Loucy (cell line): ENCODE results near the gene SLC35F1.

Source experiments
- H2AFZ ChIP-seq: fragments of 200-600 bp; sonication (generic); 2 replicates; pipeline ENCODE4 v1.6.0; 2016; ENCODE audit warnings: antibody characterized with exemption, mild to moderate bottlenecking, low read length, moderate library complexity
- H3F3A ChIP-seq: fragments of 200-600 bp; 2 replicates; pipeline ENCODE4 v1.6.0; 2016; ENCODE audit warnings: antibody characterized with exemption, low read depth, mild to moderate bottlenecking
- H3K27me3 ChIP-seq: fragments of 200-600 bp; sonication (generic); 2 replicates; pipeline ENCODE4 v1.6.1; 2014; ENCODE audit warnings: low read length, mild to moderate bottlenecking; ENCODE audit not compliant: insufficient read depth, poor library complexity, severe bottlenecking
- H3K36me3 ChIP-seq: fragments of 200-600 bp; sonication (generic); 2 replicates; pipeline ENCODE4 v1.6.1; 2016; ENCODE audit warnings: low read length; ENCODE audit not compliant: insufficient read depth
- H3K4me1 ChIP-seq: fragments of 200-600 bp; sonication (generic); 2 replicates; pipeline ENCODE4 v1.5.1; 2014; ENCODE audit warnings: low read length, mild to moderate bottlenecking; ENCODE audit not compliant: insufficient read depth, poor library complexity, severe bottlenecking
- H3K4me2 ChIP-seq: fragments of 200-600 bp; sonication (generic); 2 replicates; pipeline ENCODE4 v1.6.0; 2014; ENCODE audit warnings: antibody characterized with exemption, low read length, low read depth, mild to moderate bottlenecking; ENCODE audit not compliant: poor library complexity, severe bottlenecking
- H3K4me3 ChIP-seq: fragments of 200-600 bp; sonication (generic); 2 replicates; pipeline ENCODE4 v1.5.1; 2014; ENCODE audit warnings: low read length, mild to moderate bottlenecking, mixed read lengths; ENCODE audit not compliant: poor library complexity, severe bottlenecking
- H3K79me2 ChIP-seq: fragments of 200-600 bp; sonication (generic); 2 replicates; pipeline ENCODE4 v1.6.1; 2014; ENCODE audit warnings: low read length; ENCODE audit not compliant: insufficient read depth
- H3K9ac ChIP-seq: fragments of 200-600 bp; sonication (generic); 2 replicates; pipeline ENCODE4 v1.6.0; 2014; ENCODE audit warnings: mild to moderate bottlenecking, low read depth, low read length, moderate library complexity; ENCODE audit not compliant: poor library complexity, severe bottlenecking
- H3K9me2 ChIP-seq: fragments of 200-600 bp; sonication (generic); replicated peaks from 2 replicates; pipeline ENCODE4 v1.6.1; 2016; ENCODE audit warnings: low read depth, low read length, mixed read lengths
- H3K9me3 ChIP-seq: fragments of 200-600 bp; sonication (generic); 2 replicates; pipeline ENCODE4 v1.6.1; 2014; ENCODE audit warnings: mild to moderate bottlenecking, antibody characterized with exemption, low read length, low read depth; ENCODE audit not compliant: insufficient read depth
- H4K20me1 ChIP-seq: fragments of 200-600 bp; sonication (generic); 2 replicates; pipeline ENCODE4 v1.6.0; 2014; ENCODE audit warnings: antibody characterized with exemption, low read length, mild to moderate bottlenecking; ENCODE audit not compliant: insufficient read depth, poor library complexity, severe bottlenecking
- CTCF ChIP-seq: fragments of 200-600 bp; sonication (generic); conservative IDR thresholded peaks from 2 replicates; pipeline ENCODE4 v1.5.1; 2014; ENCODE audit warnings: mild to moderate bottlenecking, antibody characterized with exemption, low read length
- EZH2phosphoT487 ChIP-seq: fragments of 200-600 bp; IDR thresholded peaks from 2 replicates; pipeline ENCODE4 v1.6.1; 2018; ENCODE audit warnings: antibody characterized with exemption, mild to moderate bottlenecking, moderate library complexity, borderline replicate concordance

The SLC35F1 gene

DNA sequence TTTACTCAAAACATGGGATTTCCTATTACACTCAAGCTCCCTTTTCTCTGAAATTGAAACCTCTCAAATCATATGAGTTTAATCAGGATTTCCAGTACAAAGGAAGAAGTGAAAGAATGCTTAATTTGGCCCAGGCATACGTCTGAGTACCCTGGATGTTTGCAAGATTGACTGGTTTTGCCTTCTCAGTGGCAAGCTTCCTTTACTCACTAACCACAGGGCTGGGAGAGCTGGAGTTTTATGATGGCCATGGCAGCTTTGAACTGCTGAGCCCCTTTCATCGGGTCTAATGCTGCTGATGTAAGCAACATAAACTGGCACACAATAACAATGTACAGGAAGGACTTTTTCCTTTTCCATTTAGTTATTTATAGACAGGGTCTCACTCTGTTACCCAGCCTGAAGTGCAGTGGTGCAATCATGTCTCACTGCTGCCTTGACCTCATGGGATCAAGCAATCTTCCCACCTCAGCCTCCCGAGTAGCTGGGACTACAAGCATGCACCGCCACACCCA is 194.8 kb downstream of the SLC35F1 start:
- H3K9ac ChIP-seq: no peak overlapping the region
- peak overlapping the region; percentile 29 for H3K4me2 ChIP-seq
- no peaks in the 10 kb centered on the region for H3F3A ChIP-seq
- H3K4me3 ChIP-seq: no peak overlapping the region
- H4K20me1 ChIP-seq: no peaks in the 10 kb centered on the region
- H3K4me1 ChIP-seq: no peaks in the 10 kb centered on the region
- no peaks in the 10 kb centered on the region for H3K9me3 ChIP-seq
- H3K27me3 ChIP-seq: no peaks in the 10 kb centered on the region
- no peaks in the 10 kb centered on the region for H3K36me3 ChIP-seq
- H2AFZ ChIP-seq: no peak overlapping the region
- H3K9me2 ChIP-seq: no peaks in the 10 kb centered on the region
- no peaks in the 10 kb centered on the region for H3K79me2 ChIP-seq
- TF ChIP-seq CTCF (no peak), EZH2phosphoT487 (no peak)

DNA sequence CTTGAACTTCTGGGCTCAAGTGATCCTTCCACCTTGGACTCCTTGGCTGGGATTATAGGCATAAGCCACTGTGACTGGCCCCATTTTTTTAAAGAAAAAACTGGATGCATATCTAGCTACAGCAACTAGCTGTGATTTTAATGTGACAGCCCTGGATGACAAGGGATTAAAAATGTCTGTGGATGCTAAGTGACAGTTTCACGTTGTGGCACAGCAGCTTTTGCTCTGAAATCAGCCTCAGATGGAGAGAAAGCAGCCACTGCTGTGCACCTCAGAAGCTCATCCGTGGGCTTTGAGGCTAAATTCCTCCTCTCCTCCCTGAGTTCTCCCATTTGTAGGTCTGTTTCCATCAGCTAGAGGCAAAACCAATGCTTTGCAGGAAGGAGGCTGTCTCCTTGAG is 195.3 kb downstream of the SLC35F1 start:
- H3K27me3 ChIP-seq: no peaks in the 10 kb centered on the region
- no peaks in the 10 kb centered on the region for H4K20me1 ChIP-seq
- H3K9me2 ChIP-seq: no peaks in the 10 kb centered on the region
- H3K4me2 ChIP-seq: peak overlapping the region; percentile 29
- no peaks in the 10 kb centered on the region for H3K79me2 ChIP-seq
- H3K4me3 ChIP-seq: no peak overlapping the region
- H2AFZ ChIP-seq: no peak overlapping the region
- no peaks in the 10 kb centered on the region for H3K4me1 ChIP-seq
- TF ChIP-seq CTCF: no peak
- no peak for TF ChIP-seq EZH2phosphoT487
- no peaks in the 10 kb centered on the region for H3K36me3 ChIP-seq
- no peaks in the 10 kb centered on the region for H3F3A ChIP-seq
- H3K9me3 ChIP-seq: no peaks in the 10 kb centered on the region
- no peak overlapping the region for H3K9ac ChIP-seq

- no peaks in the 10 kb centered on the region for H3K9me3 ChIP-seq
- no peaks in the 10 kb centered on the region for H3K27me3 ChIP-seq
- H3K9ac ChIP-seq: no peak overlapping the region
- H3K9me2 ChIP-seq: no peaks in the 10 kb centered on the region
- no peaks in the 10 kb centered on the region for H3K36me3 ChIP-seq
- no peaks in the 10 kb centered on the region for H3F3A ChIP-seq
- no peaks in the 10 kb centered on the region for H4K20me1 ChIP-seq
- H2AFZ ChIP-seq: no peak overlapping the region
- no peaks in the 10 kb centered on the region for H3K4me1 ChIP-seq
- TF ChIP-seq CTCF (no peak), EZH2phosphoT487 (no peak)
- no peak overlapping the region for H3K4me3 ChIP-seq
- H3K4me2 ChIP-seq: no peak overlapping the region
- no peaks in the 10 kb centered on the region for H3K79me2 ChIP-seq
These were observed 196.5 kb downstream of the SLC35F1 start for GRCh38 chr6:118103381-118104146.
